Measurements from ENCODE around the gene C11orf91.

Gene C11orf91

GRCh38 chr11:33694346-33695050 lies 6.1 kb downstream of the C11orf91 start:
- TF ChIP-seq CTCF (IDR thresholded peaks at IDR 0.05; ENCODE audit: poor library complexity, severe bottlenecking) = no peak
- Histone ChIP-seq H3K27ac (ENCODE audit: poor library complexity, severe bottlenecking) (peak overlapping the region; percentile 100), H3K9me3 (ENCODE audit: severe bottlenecking) (no peaks in the 10 kb centered on the region), H3K4me3 (ENCODE audit: severe bottlenecking) (no peak overlapping the region), H3K36me3 (ENCODE audit: low read depth) (no peaks in the 10 kb centered on the region), H3K4me1 (ENCODE audit: insufficient read depth, poor library complexity, severe bottlenecking) (peaks cover 56% of the 10 kb centered on the region), H3K27me3 (ENCODE audit: insufficient read depth, poor library complexity, severe bottlenecking) (no peaks in the 10 kb centered on the region)
- DNase-seq (ENCODE audit: low spot score) (no peak), ATAC-seq (ENCODE audit: low read depth) (no peak)

- Histone ChIP-seq H3K27ac (ENCODE audit: poor library complexity, severe bottlenecking) (peak overlapping the region; percentile 100), H3K9me3 (ENCODE audit: severe bottlenecking) (no peaks in the 10 kb centered on the region), H3K36me3 (ENCODE audit: low read depth) (no peaks in the 10 kb centered on the region), H3K4me1 (ENCODE audit: insufficient read depth, poor library complexity, severe bottlenecking) (peaks cover 64% of the 10 kb centered on the region), H3K4me3 (ENCODE audit: severe bottlenecking) (no peak overlapping the region), H3K27me3 (ENCODE audit: insufficient read depth, poor library complexity, severe bottlenecking) (no peaks in the 10 kb centered on the region)
- ATAC-seq (ENCODE audit: low read depth) (no peak), DNase-seq (ENCODE audit: low spot score) (no peak)
- no peak for TF ChIP-seq CTCF (IDR thresholded peaks at IDR 0.05; ENCODE audit: poor library complexity, severe bottlenecking)
These were observed 8.1 kb downstream of the C11orf91 start for GRCh38 chr11:33692541-33692940.

- TF ChIP-seq CTCF (IDR thresholded peaks at IDR 0.05; ENCODE audit: poor library complexity, severe bottlenecking) = no peak
- peak; percentile 82 for DNase-seq (ENCODE audit: low spot score)
- H3K9me3 ChIP-seq (ENCODE audit: severe bottlenecking) = no peaks in the 10 kb centered on the region
- peaks cover 60% of the 10 kb centered on the region for H3K4me1 ChIP-seq (ENCODE audit: insufficient read depth, poor library complexity, severe bottlenecking)
- no peaks in the 10 kb centered on the region for H3K27me3 ChIP-seq (ENCODE audit: insufficient read depth, poor library complexity, severe bottlenecking)
- ATAC-seq (ENCODE audit: low read depth) = peak; percentile 44
- H3K36me3 ChIP-seq (ENCODE audit: low read depth) = no peaks in the 10 kb centered on the region
- H3K27ac ChIP-seq (ENCODE audit: poor library complexity, severe bottlenecking) = peak overlapping the region; percentile 100
- H3K4me3 ChIP-seq (ENCODE audit: severe bottlenecking) = no peak overlapping the region
These were observed 8.6 kb downstream of the C11orf91 start for GRCh38 chr11:33692013-33692504.

GRCh38 chr11:33691066-33691864 lies 9.4 kb downstream of the C11orf91 start:
- Histone ChIP-seq H3K36me3 (ENCODE audit: low read depth) (no peaks in the 10 kb centered on the region), H3K27me3 (ENCODE audit: insufficient read depth, poor library complexity, severe bottlenecking) (no peaks in the 10 kb centered on the region), H3K27ac (ENCODE audit: poor library complexity, severe bottlenecking) (peak overlapping the region; percentile 100), H3K4me3 (ENCODE audit: severe bottlenecking) (no peak overlapping the region), H3K9me3 (ENCODE audit: severe bottlenecking) (no peaks in the 10 kb centered on the region), H3K4me1 (ENCODE audit: insufficient read depth, poor library complexity, severe bottlenecking) (peaks cover 60% of the 10 kb centered on the region)
- TF ChIP-seq CTCF (IDR thresholded peaks at IDR 0.05; ENCODE audit: poor library complexity, severe bottlenecking) = no peak
- DNase-seq (ENCODE audit: low spot score) = no peak
- ATAC-seq (ENCODE audit: low read depth) = no peak

Data from RWPE2 (cell line).